Fibroblast of the aortic adventitia (primary cell): ENCODE measurements around the gene EYS. TPM values are rescaled to one million over a fixed set of nuclear protein-coding genes. Genes with fewer than 3 reads are reported as not detected.

Experiments used
- DNase-seq: peaks from one replicate; pipeline ENCODE4 v3.0.0-alpha.2; 2010; ENCODE audit warnings: low read depth
- H3K4me3 ChIP-seq: 2 replicates; pipeline ENCODE4 v1.5.1; 2011; ENCODE audit warnings: low read depth, mild to moderate bottlenecking, control low read depth, low read length, moderate library complexity
- total RNA-seq: library from RNA; depleted of rRNA; stranded (reverse); fragments of >200 nt; gene quantifications from 2 replicates; pipeline ENCODE4 v1.2.3, GENCODE V29; 2012; ENCODE audit warnings: low replicate concordance
- TF ChIP-seq, protein P1 (sequence below): IDR thresholded peaks from 2 replicates; pipeline ENCODE4 v1.5.1; 2011; ENCODE audit warnings: mild to moderate bottlenecking, low read length, control low read depth, inconsistent platforms; ENCODE audit not compliant: insufficient read depth

EYS gene
- total RNA-seq, 1 donor = 0.09 TPM

DNA sequence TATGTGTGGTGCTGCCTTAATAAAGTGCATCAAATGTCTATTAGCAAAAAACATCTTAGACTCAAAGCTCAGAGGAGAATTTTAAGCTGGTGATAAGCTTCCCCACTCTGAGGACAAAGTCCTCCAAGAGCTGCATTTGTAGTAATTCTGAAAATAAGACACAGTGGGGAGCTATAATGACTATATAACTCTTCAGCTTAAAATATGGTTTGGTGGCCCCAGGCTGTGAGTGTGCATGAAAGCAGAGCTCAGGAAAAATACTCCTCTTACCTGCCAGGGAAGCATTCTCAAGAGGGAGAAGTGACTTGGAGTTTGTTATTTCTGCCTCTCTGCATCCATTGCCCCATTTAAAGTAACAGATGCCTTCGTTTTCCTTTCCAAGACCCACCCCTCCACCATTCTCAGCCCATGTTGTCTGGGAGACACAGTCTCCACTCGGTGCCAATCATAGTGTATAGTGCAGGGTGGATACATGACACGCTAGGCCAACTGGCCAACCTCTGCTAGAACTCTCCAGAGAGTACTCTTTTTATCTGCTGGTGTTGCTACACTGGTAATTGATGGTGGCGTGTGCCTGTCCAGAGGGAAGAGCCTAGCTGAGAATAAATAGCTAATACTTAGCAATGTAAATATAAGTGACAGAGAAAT, 1842.2 kb downstream of the EYS start:
- no peak for DNase-seq
- TF ChIP-seq, protein P1, sequence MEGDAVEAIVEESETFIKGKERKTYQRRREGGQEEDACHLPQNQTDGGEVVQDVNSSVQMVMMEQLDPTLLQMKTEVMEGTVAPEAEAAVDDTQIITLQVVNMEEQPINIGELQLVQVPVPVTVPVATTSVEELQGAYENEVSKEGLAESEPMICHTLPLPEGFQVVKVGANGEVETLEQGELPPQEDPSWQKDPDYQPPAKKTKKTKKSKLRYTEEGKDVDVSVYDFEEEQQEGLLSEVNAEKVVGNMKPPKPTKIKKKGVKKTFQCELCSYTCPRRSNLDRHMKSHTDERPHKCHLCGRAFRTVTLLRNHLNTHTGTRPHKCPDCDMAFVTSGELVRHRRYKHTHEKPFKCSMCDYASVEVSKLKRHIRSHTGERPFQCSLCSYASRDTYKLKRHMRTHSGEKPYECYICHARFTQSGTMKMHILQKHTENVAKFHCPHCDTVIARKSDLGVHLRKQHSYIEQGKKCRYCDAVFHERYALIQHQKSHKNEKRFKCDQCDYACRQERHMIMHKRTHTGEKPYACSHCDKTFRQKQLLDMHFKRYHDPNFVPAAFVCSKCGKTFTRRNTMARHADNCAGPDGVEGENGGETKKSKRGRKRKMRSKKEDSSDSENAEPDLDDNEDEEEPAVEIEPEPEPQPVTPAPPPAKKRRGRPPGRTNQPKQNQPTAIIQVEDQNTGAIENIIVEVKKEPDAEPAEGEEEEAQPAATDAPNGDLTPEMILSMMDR = no peak
- no peak overlapping the region for H3K4me3 ChIP-seq

GRCh38 chr6:63864061-63864460, 1843.0 kb downstream of the EYS start:
- no peak overlapping the region for H3K4me3 ChIP-seq
- no peak for DNase-seq
- TF ChIP-seq, protein P1 = no peak

DNA sequence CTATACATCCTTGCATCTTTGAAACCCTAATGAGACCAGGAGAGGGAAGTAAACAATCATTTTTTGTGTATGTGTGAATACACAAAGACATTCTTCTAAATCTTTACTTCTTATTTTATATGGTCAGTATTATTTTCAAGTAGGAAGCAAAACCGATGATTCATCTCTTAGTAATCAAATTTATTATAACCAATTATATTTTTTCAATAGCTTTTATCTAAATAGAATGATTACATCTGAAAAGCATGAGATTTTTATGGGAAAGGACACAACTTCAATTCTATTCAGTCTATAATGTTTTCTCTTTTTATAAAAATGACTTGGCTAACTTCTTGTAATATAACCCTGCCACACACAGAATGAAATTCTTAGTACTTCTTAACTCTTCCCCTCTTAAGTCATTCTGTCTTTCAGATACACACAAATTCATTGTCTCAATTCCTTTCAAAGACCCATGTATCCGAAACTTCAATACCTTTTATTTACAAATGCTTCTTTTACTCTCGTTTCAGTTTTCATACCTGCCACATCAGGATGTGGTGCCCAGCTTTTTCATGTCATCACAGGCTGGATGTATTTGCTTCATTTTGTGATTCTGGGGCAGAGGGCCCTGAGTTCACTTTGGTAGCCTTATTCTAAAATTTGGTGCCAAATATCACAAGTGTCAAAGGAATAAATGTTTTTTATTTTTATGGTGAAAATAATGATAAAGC, 1844.4 kb downstream of the EYS start:
- no peak overlapping the region for H3K4me3 ChIP-seq
- DNase-seq = no peak

GRCh38 chr6:63859528-63859927, 1847.5 kb downstream of the EYS start:
- DNase-seq = no peak
- TF ChIP-seq, protein P1 = no peak

More for the DNA sequence above, 1844.4 kb downstream of the EYS start:
- TF ChIP-seq, protein P1 = no peak

DNA sequence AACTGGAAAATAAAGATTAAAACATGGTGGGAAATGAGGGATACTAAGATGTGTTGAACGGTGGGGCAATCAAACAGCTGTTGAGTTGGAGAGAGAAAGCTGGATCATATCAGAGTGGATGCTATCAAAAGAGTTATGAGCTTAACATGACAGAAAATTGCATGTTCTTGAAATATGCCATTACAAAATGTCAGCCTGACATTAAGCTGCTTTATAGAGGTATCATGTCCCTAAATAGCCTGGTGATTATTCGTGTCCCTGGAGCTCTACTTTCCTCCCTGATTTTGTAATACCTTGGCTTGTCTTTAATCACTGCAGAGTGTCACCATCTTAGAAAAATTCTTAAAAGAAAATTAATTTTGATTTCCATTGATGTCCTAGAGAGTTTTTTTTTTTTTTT, 1848.3 kb downstream of the EYS start:
- H3K4me3 ChIP-seq = no peak overlapping the region
- TF ChIP-seq, protein P1 = no peak
- no peak for DNase-seq

More at GRCh38 chr6:63859528-63859927, 1847.5 kb downstream of the EYS start:
- H3K4me3 ChIP-seq = no peak overlapping the region

DNA sequence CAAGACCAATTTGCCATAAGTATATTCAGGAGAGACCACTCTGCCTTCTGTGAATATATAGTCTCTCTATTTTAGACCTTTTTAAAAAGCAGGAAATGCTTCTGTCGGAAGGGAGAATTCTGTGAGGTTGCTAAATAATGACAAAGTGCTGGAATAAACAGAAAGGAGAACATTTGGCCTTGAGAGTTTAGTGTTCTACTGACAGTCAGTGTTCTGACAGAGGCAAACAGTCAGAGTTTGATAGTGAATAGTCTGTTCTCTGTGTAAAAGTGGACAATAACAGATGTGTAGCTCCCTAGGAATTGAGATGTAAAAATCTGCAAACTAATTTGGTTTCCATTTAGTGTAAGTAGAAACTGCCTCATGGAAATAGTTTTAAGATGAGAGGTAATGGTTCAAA, 1850.8 kb downstream of the EYS start:
- no peak for DNase-seq
- no peak overlapping the region for H3K4me3 ChIP-seq
- TF ChIP-seq, protein P1 = no peak
